HG03135 (cell line): ENCODE measurements around the gene CTDSP2.
"Not testable (repeated sequence)": the region's sequence is repeated elsewhere in the genome, so short reads cannot be mapped to it uniquely, and the experiment has no call there.

Experiments
- ATAC-seq: cut with Tn5 transposase; IDR thresholded peaks from one replicate; pipeline ENCODE4 v1.9.1; 2021; ENCODE audit warnings: mild to moderate bottlenecking, moderate library complexity; ENCODE audit not compliant: unreplicated experiment

CTDSP2 gene

GRCh38 chr12:57846577-57847319, at the start of gene CTDSP2:
CTDSP2 (minus strand) TSS chr12:57846729; CDS start chr12:57846435, 294 bp downstream.
- ATAC-seq: peak; percentile 33

GRCh38 chr12:57896115-57896433, 49.5 kb upstream of the CTDSP2 start:
- no peak for ATAC-seq

- ATAC-seq: no peak
These were observed 49.0 kb upstream of the CTDSP2 start for GRCh38 chr12:57895389-57896114.

- no peak for ATAC-seq
These were observed 48.1 kb upstream of the CTDSP2 start for GRCh38 chr12:57894399-57895292.

- ATAC-seq: no peak
These were observed 47.2 kb upstream of the CTDSP2 start for GRCh38 chr12:57893431-57894353.

GRCh38 chr12:57892232-57892972, 45.9 kb upstream of the CTDSP2 start:
- no peak for ATAC-seq

- ATAC-seq: no peak
These were observed 45.2 kb upstream of the CTDSP2 start for GRCh38 chr12:57891542-57892228.

- no peak for ATAC-seq
These were observed 43.9 kb upstream of the CTDSP2 start for GRCh38 chr12:57890191-57891115.

GRCh38 chr12:57889500-57889989, 43.0 kb upstream of the CTDSP2 start:
- no peak for ATAC-seq

GRCh38 chr12:57888409-57889157, 42.1 kb upstream of the CTDSP2 start:
- ATAC-seq: no peak

- no peak for ATAC-seq
These were observed 41.3 kb upstream of the CTDSP2 start for GRCh38 chr12:57887631-57888408.

- ATAC-seq: not testable (repeated sequence)
These were observed 40.4 kb upstream of the CTDSP2 start for GRCh38 chr12:57886964-57887363.

- no peak for ATAC-seq
These were observed 40.0 kb upstream of the CTDSP2 start for GRCh38 chr12:57886542-57886941.

GRCh38 chr12:57885207-57885606, 38.7 kb upstream of the CTDSP2 start:
- ATAC-seq: no peak

- ATAC-seq: no peak
These were observed 37.2 kb upstream of the CTDSP2 start for GRCh38 chr12:57883700-57884099.

- no peak for ATAC-seq
These were observed 36.5 kb upstream of the CTDSP2 start for GRCh38 chr12:57883057-57883456.
